Measurements from ENCODE around the gene PYHIN1.

DNA sequence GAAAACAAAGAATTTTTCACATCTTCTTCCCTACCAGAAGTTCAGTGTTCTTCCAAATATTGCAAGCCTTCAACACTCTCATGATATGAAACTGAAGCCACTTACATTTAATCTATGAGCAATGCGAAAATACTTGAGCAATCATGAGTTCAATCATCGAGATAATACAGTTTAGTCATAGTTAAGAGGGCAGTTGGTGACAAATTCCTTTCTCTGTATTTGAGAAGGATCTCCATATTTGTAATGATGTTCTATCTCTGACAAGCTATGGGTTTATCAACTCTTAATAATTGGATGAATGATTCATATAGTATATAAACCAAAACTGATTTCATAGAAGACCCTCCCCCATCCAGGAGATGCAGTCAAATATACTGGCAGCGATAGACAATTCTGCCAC, 29.7 kb upstream of the PYHIN1 start:
- TF ChIP-seq, protein P1, sequence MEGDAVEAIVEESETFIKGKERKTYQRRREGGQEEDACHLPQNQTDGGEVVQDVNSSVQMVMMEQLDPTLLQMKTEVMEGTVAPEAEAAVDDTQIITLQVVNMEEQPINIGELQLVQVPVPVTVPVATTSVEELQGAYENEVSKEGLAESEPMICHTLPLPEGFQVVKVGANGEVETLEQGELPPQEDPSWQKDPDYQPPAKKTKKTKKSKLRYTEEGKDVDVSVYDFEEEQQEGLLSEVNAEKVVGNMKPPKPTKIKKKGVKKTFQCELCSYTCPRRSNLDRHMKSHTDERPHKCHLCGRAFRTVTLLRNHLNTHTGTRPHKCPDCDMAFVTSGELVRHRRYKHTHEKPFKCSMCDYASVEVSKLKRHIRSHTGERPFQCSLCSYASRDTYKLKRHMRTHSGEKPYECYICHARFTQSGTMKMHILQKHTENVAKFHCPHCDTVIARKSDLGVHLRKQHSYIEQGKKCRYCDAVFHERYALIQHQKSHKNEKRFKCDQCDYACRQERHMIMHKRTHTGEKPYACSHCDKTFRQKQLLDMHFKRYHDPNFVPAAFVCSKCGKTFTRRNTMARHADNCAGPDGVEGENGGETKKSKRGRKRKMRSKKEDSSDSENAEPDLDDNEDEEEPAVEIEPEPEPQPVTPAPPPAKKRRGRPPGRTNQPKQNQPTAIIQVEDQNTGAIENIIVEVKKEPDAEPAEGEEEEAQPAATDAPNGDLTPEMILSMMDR (IDR thresholded peaks at IDR 0.05; ENCODE audit: low read depth, low read length): no peak
- TF ChIP-seq POLR2A (IDR thresholded peaks at IDR 0.05; ENCODE audit: extremely low read depth, insufficient read length) (no peak), MYC (IDR thresholded peaks at IDR 0.05; ENCODE audit: low read depth, low read length) (no peak)

Data from NB4 (cell line).